ENCODE results near the gene FMO5. TPM values are rescaled to one million over a fixed set of nuclear protein-coding genes. Genes with fewer than 3 reads are reported as not detected.
A peak's percentile ranks its signal among the peaks of the same experiment; 100 is the strongest.

Gene FMO5
- total and polyA plus RNA-seq, 2 of the 13 experiments (the other 11 are each of a cell fraction or from before 2014, with no cell fraction given) = 48.2 to 149 TPM

DNA sequence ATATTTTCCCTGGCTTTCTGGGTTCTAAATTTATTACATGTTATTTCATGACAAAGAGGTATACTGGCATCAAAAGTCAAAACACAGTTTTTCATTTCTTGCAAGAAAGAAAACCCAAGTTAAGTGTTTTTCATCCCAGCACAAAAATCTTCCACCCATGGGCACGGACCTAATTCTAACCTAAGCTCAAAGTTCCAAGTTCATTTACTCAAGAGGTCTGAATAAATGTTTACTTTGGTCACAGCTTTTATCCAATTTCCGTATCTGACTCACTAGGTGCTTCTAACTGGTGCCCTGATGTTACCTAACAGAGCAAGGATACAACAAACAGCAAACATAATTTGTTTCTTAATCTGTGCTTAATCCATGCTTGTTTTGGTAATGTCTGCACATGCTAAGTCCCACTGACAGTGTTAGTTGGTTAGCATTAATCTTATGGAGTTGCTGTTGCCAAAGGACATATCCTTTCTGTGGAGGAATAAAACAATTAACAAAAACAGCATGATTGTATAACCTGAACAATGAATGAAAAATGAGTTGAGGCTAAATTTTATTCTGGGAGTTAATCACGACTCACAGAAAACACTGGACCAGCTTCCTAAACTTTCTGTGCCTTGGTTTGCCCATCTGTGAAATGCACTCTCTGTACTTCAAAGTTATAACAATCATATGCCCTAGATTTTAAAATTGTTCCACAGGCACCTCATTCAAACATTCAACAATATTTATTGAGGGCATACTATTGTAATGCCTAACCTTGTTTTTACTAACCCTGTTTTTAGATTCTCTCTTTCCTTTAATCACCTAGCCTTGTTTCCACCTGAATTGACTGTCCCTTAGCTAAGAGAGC, 13.1 kb upstream of the FMO5 start (continued):
- TF ChIP-seq, protein P1, sequence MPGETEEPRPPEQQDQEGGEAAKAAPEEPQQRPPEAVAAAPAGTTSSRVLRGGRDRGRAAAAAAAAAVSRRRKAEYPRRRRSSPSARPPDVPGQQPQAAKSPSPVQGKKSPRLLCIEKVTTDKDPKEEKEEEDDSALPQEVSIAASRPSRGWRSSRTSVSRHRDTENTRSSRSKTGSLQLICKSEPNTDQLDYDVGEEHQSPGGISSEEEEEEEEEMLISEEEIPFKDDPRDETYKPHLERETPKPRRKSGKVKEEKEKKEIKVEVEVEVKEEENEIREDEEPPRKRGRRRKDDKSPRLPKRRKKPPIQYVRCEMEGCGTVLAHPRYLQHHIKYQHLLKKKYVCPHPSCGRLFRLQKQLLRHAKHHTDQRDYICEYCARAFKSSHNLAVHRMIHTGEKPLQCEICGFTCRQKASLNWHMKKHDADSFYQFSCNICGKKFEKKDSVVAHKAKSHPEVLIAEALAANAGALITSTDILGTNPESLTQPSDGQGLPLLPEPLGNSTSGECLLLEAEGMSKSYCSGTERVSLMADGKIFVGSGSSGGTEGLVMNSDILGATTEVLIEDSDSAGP (CRISPR knock-in tag; IDR thresholded peaks at IDR 0.05; ENCODE audit: borderline replicate concordance) = no peak
- TF ChIP-seq NFYC (CRISPR knock-in tag; IDR thresholded peaks at IDR 0.05) (no peak), FOXA1 (IDR thresholded peaks at IDR 0.05) (peak; percentile 76), FOXA1 (CRISPR knock-in tag; IDR thresholded peaks at IDR 0.05) (peak; percentile 89), ZNF670 (CRISPR knock-in tag; IDR thresholded peaks at IDR 0.05; ENCODE audit: borderline replicate concordance) (no peak; the same call in 1 of the 2 replicates), RFXAP (CRISPR knock-in tag; IDR thresholded peaks at IDR 0.05; ENCODE audit: borderline replicate concordance) (no peak), SETDB1 (CRISPR knock-in tag; IDR thresholded peaks at IDR 0.05; ENCODE audit: borderline replicate concordance) (no peak), ARNT2 (CRISPR knock-in tag; IDR thresholded peaks at IDR 0.05; ENCODE audit: low read depth) (no peak), NCOA2 (CRISPR knock-in tag; IDR thresholded peaks at IDR 0.05) (peak; percentile 98), HOXD1 (CRISPR knock-in tag; IDR thresholded peaks at IDR 0.05) (no peak), ZBTB3 (CRISPR knock-in tag; IDR thresholded peaks at IDR 0.05; ENCODE audit: borderline replicate concordance, low read depth) (no peak), ZNF766 (CRISPR knock-in tag; IDR thresholded peaks at IDR 0.05; ENCODE audit: borderline replicate concordance) (no peak), ZNF703 (CRISPR knock-in tag; IDR thresholded peaks at IDR 0.05; ENCODE audit: borderline replicate concordance) (no peak), FOSL1 (CRISPR knock-in tag; IDR thresholded peaks at IDR 0.05; ENCODE audit: borderline replicate concordance) (peak; percentile 87; the same call in 1 of the 2 replicates)
- TF ChIP-seq, protein P2, sequence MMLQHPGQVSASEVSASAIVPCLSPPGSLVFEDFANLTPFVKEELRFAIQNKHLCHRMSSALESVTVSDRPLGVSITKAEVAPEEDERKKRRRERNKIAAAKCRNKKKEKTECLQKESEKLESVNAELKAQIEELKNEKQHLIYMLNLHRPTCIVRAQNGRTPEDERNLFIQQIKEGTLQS (CRISPR knock-in tag; IDR thresholded peaks at IDR 0.05) = peak; percentile 67; the same call in 1 of the 2 replicates
- TF ChIP-seq, protein P3, sequence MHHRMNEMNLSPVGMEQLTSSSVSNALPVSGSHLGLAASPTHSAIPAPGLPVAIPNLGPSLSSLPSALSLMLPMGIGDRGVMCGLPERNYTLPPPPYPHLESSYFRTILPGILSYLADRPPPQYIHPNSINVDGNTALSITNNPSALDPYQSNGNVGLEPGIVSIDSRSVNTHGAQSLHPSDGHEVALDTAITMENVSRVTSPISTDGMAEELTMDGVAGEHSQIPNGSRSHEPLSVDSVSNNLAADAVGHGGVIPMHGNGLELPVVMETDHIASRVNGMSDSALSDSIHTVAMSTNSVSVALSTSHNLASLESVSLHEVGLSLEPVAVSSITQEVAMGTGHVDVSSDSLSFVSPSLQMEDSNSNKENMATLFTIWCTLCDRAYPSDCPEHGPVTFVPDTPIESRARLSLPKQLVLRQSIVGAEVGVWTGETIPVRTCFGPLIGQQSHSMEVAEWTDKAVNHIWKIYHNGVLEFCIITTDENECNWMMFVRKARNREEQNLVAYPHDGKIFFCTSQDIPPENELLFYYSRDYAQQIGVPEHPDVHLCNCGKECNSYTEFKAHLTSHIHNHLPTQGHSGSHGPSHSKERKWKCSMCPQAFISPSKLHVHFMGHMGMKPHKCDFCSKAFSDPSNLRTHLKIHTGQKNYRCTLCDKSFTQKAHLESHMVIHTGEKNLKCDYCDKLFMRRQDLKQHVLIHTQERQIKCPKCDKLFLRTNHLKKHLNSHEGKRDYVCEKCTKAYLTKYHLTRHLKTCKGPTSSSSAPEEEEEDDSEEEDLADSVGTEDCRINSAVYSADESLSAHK (CRISPR knock-in tag; IDR thresholded peaks at IDR 0.05; ENCODE audit: borderline replicate concordance) = no peak
- TF ChIP-seq, protein P4, sequence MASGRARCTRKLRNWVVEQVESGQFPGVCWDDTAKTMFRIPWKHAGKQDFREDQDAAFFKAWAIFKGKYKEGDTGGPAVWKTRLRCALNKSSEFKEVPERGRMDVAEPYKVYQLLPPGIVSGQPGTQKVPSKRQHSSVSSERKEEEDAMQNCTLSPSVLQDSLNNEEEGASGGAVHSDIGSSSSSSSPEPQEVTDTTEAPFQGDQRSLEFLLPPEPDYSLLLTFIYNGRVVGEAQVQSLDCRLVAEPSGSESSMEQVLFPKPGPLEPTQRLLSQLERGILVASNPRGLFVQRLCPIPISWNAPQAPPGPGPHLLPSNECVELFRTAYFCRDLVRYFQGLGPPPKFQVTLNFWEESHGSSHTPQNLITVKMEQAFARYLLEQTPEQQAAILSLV (CRISPR knock-in tag; IDR thresholded peaks at IDR 0.05; ENCODE audit: borderline replicate concordance) = no peak
- TF ChIP-seq, protein P5, sequence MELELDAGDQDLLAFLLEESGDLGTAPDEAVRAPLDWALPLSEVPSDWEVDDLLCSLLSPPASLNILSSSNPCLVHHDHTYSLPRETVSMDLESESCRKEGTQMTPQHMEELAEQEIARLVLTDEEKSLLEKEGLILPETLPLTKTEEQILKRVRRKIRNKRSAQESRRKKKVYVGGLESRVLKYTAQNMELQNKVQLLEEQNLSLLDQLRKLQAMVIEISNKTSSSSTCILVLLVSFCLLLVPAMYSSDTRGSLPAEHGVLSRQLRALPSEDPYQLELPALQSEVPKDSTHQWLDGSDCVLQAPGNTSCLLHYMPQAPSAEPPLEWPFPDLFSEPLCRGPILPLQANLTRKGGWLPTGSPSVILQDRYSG (CRISPR knock-in tag; IDR thresholded peaks at IDR 0.05) = no peak; the same call in 1 of the 2 replicates

All from HepG2 (cell line).